Measurements from ENCODE around the gene HSF2BP.
"Not testable (repeated sequence)": the region's sequence is repeated elsewhere in the genome, so short reads cannot be mapped to it uniquely, and the experiment has no call there.

DNA sequence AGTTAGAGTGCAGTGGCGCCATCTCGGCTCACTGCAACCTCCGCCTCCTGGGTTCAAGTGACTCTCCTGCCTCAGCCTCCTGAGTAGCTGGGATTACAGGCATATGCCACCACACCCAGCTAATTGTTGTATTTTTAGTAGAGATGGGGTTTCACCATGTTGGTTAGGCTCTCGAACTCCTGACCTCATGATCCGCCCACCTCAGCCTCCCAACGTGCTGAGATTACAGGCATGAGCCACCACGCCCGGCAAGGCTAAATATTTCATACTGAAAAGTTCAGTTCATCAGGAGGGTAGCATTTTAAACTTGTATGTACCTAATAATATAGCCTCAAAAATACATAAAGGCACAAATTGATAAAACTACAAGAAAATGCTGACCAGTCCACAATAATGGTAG lies 63.5 kb downstream of the HSF2BP start:
- TF ChIP-seq POLR2A, CTCF, POLR2AphosphoS5, EP300 (IDR thresholded peaks at IDR 0.05): not testable (repeated sequence)

Data from stomach (tissue), 4 donors.